Stimulated activated CD4-positive, alpha-beta T cell treated with anti-CD3 and anti-CD28 coated beads, TNF-alpha, amount 100 ng/mL, for 4 hours (primary cell): ENCODE measurements around the gene ANKRD28.

ENCODE experiments used
- DNase-seq, 3 experiments: peaks; one replicate each; pipeline ENCODE4 v3.0.0-alpha.2; 2020; ENCODE audit warnings: low read depth in 3 of 3

ANKRD28 gene

GRCh38 chr3:15723624-15723884 lies 74.2 kb downstream of the ANKRD28 start:
- no peak for DNase-seq

GRCh38 chr3:15722877-15723623 lies 74.7 kb downstream of the ANKRD28 start:
- no peak for DNase-seq

GRCh38 chr3:15716178-15716577 lies 81.6 kb downstream of the ANKRD28 start:
- no peak for DNase-seq

- DNase-seq, result no peak
Observed at GRCh38 chr3:15714448-15714847, 83.3 kb downstream of the ANKRD28 start.

GRCh38 chr3:15713364-15713763 lies 84.4 kb downstream of the ANKRD28 start:
- no peak for DNase-seq

GRCh38 chr3:15711281-15711680 lies 86.5 kb downstream of the ANKRD28 start:
- DNase-seq, result no peak

- no peak for DNase-seq
Observed at GRCh38 chr3:15708882-15709677, 88.7 kb downstream of the ANKRD28 start.

- DNase-seq, result no peak
Observed at GRCh38 chr3:15707779-15708178, 90.0 kb downstream of the ANKRD28 start.

- no peak for DNase-seq
Observed at GRCh38 chr3:15703346-15703745, 94.4 kb downstream of the ANKRD28 start.

GRCh38 chr3:15694628-15695027 lies 103.2 kb downstream of the ANKRD28 start:
- DNase-seq, result no peak

- no peak for DNase-seq
Observed at GRCh38 chr3:15693355-15693754, 104.4 kb downstream of the ANKRD28 start.

GRCh38 chr3:15690748-15691147 lies 107.0 kb downstream of the ANKRD28 start:
- no peak for DNase-seq

GRCh38 chr3:15690230-15690629 lies 107.5 kb downstream of the ANKRD28 start:
- no peak for DNase-seq

- no peak for DNase-seq
Observed at GRCh38 chr3:15685927-15686326, 111.9 kb downstream of the ANKRD28 start.

GRCh38 chr3:15683253-15683652 lies 114.5 kb downstream of the ANKRD28 start:
- DNase-seq, result no peak

GRCh38 chr3:15682561-15683185 lies 115.1 kb downstream of the ANKRD28 start:
- no peak for DNase-seq

- no peak for DNase-seq
Observed at GRCh38 chr3:15681668-15682067, 116.1 kb downstream of the ANKRD28 start.

- no peak for DNase-seq
Observed at GRCh38 chr3:15679306-15679705, 118.5 kb downstream of the ANKRD28 start.

GRCh38 chr3:15676259-15676658 lies 121.5 kb downstream of the ANKRD28 start:
- no peak for DNase-seq

- no peak for DNase-seq
Observed at GRCh38 chr3:15673536-15673935, 124.2 kb downstream of the ANKRD28 start.

GRCh38 chr3:15667484-15667883 lies 130.3 kb downstream of the ANKRD28 start:
- no peak for DNase-seq

GRCh38 chr3:15666277-15666676 lies 131.5 kb downstream of the ANKRD28 start:
- DNase-seq, result no peak
